ENCODE measurements around the gene STAT5B. TPM values are rescaled to one million over a fixed set of nuclear protein-coding genes. Genes with fewer than 3 reads are reported as not detected.
"Not testable (repeated sequence)": the region's sequence is repeated elsewhere in the genome, so short reads cannot be mapped to it uniquely, and the experiment has no call there.

Gene STAT5B
- total and polyA plus RNA-seq, 9 of the 15 experiments (the other 6 are each of a cell fraction or from before 2014, with no cell fraction given): 20.8 to 176 (median 92.4) TPM

- Histone ChIP-seq H3K36me3 (ENCODE audit: control insufficient read depth, insufficient read depth, low read length) (peaks cover 81% of the 10 kb centered on the region), H3K4me2 (ENCODE audit: insufficient read depth, low read length) (peak overlapping the region; percentile 100), H3K4me3 (peak overlapping the region; percentile 47; the same call in 1 of the 2 replicates), H3K4me1 (replicated peaks in 1 of 2; ENCODE audit: control insufficient read depth in 2 of 2, insufficient read depth in 2 of 2, low read length in 2 of 2) (peaks cover 83 to 92% of the 10 kb centered on the region in 2 experiments), H3K79me2 (ENCODE audit: control insufficient read depth, insufficient read depth, low read length) (peaks cover 76% of the 10 kb centered on the region), H3K27ac (ENCODE audit: extremely low read depth, low read depth, low read length) (peak overlapping the region; percentile 100), H3K9ac (ENCODE audit: insufficient read depth in 1 of 2, low read depth in 2 of 2, low read length in 2 of 2) (peak overlapping the region in 1 of 2 experiments; percentile 100; a peak in 2 of 4 replicates)
- H3K9me3 ChIP-seq (replicated peaks; ENCODE audit: control insufficient read depth, insufficient read depth, low read depth, low read length); in situ Hi-C loops (cut with MboI); H2AFZ ChIP-seq (ENCODE audit: low read depth, low read length); H3K27me3 ChIP-seq (ENCODE audit: control insufficient read depth in 2 of 2, insufficient read depth in 2 of 2, low read length in 2 of 2); ATAC-seq; CTCF ChIA-PET (ENCODE audit: low intra/inter-chr PET ratio); DNase-seq (ENCODE audit: extremely low read depth in 1 of 4, low spot score in 3 of 4); FAIRE-seq; H4K20me1 ChIP-seq (replicated peaks; ENCODE audit: control insufficient read depth, insufficient read depth, low read length); H3K9me1 ChIP-seq (ENCODE audit: control insufficient read depth, insufficient read depth, low read length); BruUV-seq (replicated peaks); TF ChIP-seq ID3 (CRISPR knock-in tag; IDR thresholded peaks at IDR 0.05): not testable (repeated sequence)
- TF ChIP-seq ELF4 (CRISPR knock-in tag; IDR thresholded peaks at IDR 0.05) (0 out of 2 replicates have a peak, but pooled peaks have one; percentile 7), ZNF584 (CRISPR knock-in tag; IDR thresholded peaks at IDR 0.05; ENCODE audit: low read depth) (0 out of 2 replicates have a peak, but pooled peaks have one; percentile 58), PTTG1 (tag; IDR thresholded peaks at IDR 0.05; ENCODE audit: low read depth) (peak; percentile 9; the same call in 1 of the 2 replicates), NFRKB (IDR thresholded peaks at IDR 0.05; ENCODE audit: low read depth) (peak; percentile 77), ZNF311 (CRISPR knock-in tag; IDR thresholded peaks at IDR 0.05) (peak; percentile 71; the same call in 1 of the 2 replicates), LARP7 (IDR thresholded peaks at IDR 0.05) (0 out of 2 replicates have a peak, but pooled peaks have one; percentile 25), ZNF79 (CRISPR knock-in tag; IDR thresholded peaks at IDR 0.05; ENCODE audit: low read depth) (0 out of 2 replicates have a peak, but pooled peaks have one; percentile 22), ID3 (tag; IDR thresholded peaks at IDR 0.05) (peak; percentile 28; the same call in 1 of the 2 replicates), MLLT1 (IDR thresholded peaks at IDR 0.05) (peak; percentile 75), TCF15 (CRISPR knock-in tag; IDR thresholded peaks at IDR 0.05) (peak; percentile 79; the same call in 1 of the 2 replicates), DMBX1 (CRISPR knock-in tag; IDR thresholded peaks at IDR 0.05; ENCODE audit: borderline replicate concordance) (peak; percentile 87)
- intact Hi-C loops (cut with micrococcal nuclease): loop anchor here (5.0 to 10.0 kb wide), 2 partner anchors 93 to 296 kb away; partner anchors contain the start of gene NKIRAS2
- POLR2A ChIA-PET: interaction anchor here (0.6 to 2.5 kb wide), 8 partner anchors 8 to 1050 kb away, joined by 3 to 6 read pairs (median 4); no protein-coding TSS in a partner anchor
- WGBS (ENCODE audit: insufficient coverage, low coverage, missing lambda C conversion rate): 61% methylated on average over 5 of the region's 6 CpGs
Observed at GRCh38 chr17:42317967-42318366, 41.8 kb upstream of the STAT5B start.

Measured in K562 (cell line).